HepG2 (cell line): Measurements from ENCODE around the gene F7. TPM values are rescaled to one million over a fixed set of nuclear protein-coding genes. Genes with fewer than 3 reads are reported as not detected.
A peak's percentile ranks its signal among the peaks of the same experiment; 100 is the strongest.

Experiments used
- CBX1 ChIP-seq: IDR thresholded peaks from one replicate; pipeline ENCODE4 v1.6.1; 2016; ENCODE audit warnings: antibody characterized with exemption, low read depth
- CREBL2 ChIP-seq: sonication (generic); formaldehyde crosslinking; IDR thresholded peaks from 2 replicates; pipeline ENCODE4 v1.8.1; 2023; ENCODE audit warnings: missing genetic modification reagents, mild to moderate bottlenecking, borderline replicate concordance
- DRAP1 ChIP-seq: IDR thresholded peaks from 2 replicates; pipeline ENCODE4 v1.6.1; 2016; ENCODE audit warnings: missing genetic modification reagents, missing compliant biosample characterization
- EP300 ChIP-seq, 3 experiments: sonication (generic) in 1 of 3; formaldehyde crosslinking in 1 of 3; IDR thresholded peaks; 2 replicates each; pipeline versions ENCODE4 v1.5.1 to v1.6.1; 2011 to 2020; ENCODE audit warnings: low read depth in 2 of 3, low read length in 2 of 3, borderline replicate concordance in 1 of 3, improper control_type of control experiment in 1 of 3, mild to moderate bottlenecking in 1 of 3, missing genetic modification reagents in 1 of 3, moderate library complexity in 1 of 3
- FUBP1 ChIP-seq: sonication (generic); formaldehyde crosslinking; IDR thresholded peaks from 2 replicates; pipeline ENCODE4 v1.5.1; 2020; ENCODE audit warnings: missing genetic modification reagents, mild to moderate bottlenecking, borderline replicate concordance
- HCFC1 ChIP-seq: fragments of 150-350 bp; IDR thresholded peaks from 2 replicates; pipeline ENCODE4 v1.6.1; 2014; ENCODE audit warnings: low read depth, low read length
- HNRNPUL1 ChIP-seq: fragments of 200-400 bp; formaldehyde crosslinking; IDR thresholded peaks from 2 replicates; pipeline ENCODE4 v1.6.1; 2017; ENCODE audit warnings: low read depth, mild to moderate bottlenecking, low read length, moderate library complexity
- IKZF5 ChIP-seq: IDR thresholded peaks from 2 replicates; pipeline ENCODE4 v1.6.1; 2018; ENCODE audit warnings: missing genetic modification reagents, mild to moderate bottlenecking, missing compliant biosample characterization
- JUNB ChIP-seq: sonication (generic); formaldehyde crosslinking; IDR thresholded peaks from 2 replicates; pipeline ENCODE4 v1.8.0; 2022; ENCODE audit warnings: missing genetic modification reagents, mild to moderate bottlenecking, borderline replicate concordance
- KDM6A ChIP-seq: IDR thresholded peaks from 2 replicates; pipeline ENCODE4 v1.6.1; 2016; ENCODE audit warnings: low read depth
- NFE2L2 ChIP-seq: fragments of 150-350 bp; IDR thresholded peaks from 2 replicates; pipeline ENCODE4 v1.6.1; 2014; ENCODE audit warnings: low read length
- NR1H2 ChIP-seq: sonication (generic); formaldehyde crosslinking; IDR thresholded peaks from 2 replicates; pipeline ENCODE4 v1.8.1; 2022; ENCODE audit warnings: low read depth, missing genetic modification reagents, borderline replicate concordance
- ONECUT2 ChIP-seq: sonication (generic); formaldehyde crosslinking; IDR thresholded peaks from 2 replicates; pipeline ENCODE4 v1.4.0; 2020; ENCODE audit warnings: missing genetic modification reagents
- RBM22 ChIP-seq: fragments of 200-400 bp; formaldehyde crosslinking; optimal IDR thresholded peaks from 2 replicates; pipeline ENCODE3; 2017; ENCODE audit warnings: mild to moderate bottlenecking, low read length, moderate library complexity
- SALL1 ChIP-seq: sonication (generic); formaldehyde crosslinking; IDR thresholded peaks from 2 replicates; pipeline ENCODE4 v1.8.0; 2022; ENCODE audit warnings: mild to moderate bottlenecking, missing genetic modification reagents
- SAP130 ChIP-seq: IDR thresholded peaks from 2 replicates; pipeline ENCODE4 v1.6.1; 2016; ENCODE audit warnings: low read depth
- TFDP1 ChIP-seq: IDR thresholded peaks from 2 replicates; pipeline ENCODE4 v1.6.1; 2016; ENCODE audit warnings: missing compliant biosample characterization, missing genetic modification reagents, borderline replicate concordance
- THYN1 ChIP-seq: sonication (generic); formaldehyde crosslinking; IDR thresholded peaks from 2 replicates; pipeline ENCODE4 v1.8.1; 2023; ENCODE audit warnings: low read depth, mild to moderate bottlenecking, moderate library complexity, missing genetic modification reagents, borderline replicate concordance
- ZBTB8A ChIP-seq: sonication (generic); formaldehyde crosslinking; IDR thresholded peaks from 2 replicates; pipeline ENCODE4 v1.4.0; 2020; ENCODE audit warnings: mild to moderate bottlenecking, low read depth, missing genetic modification reagents, borderline replicate concordance
- ZNF143 ChIP-seq: sonication (generic); formaldehyde crosslinking; IDR thresholded peaks from 2 replicates; pipeline ENCODE4 v1.4.0; 2020; ENCODE audit warnings: missing genetic modification reagents
- ZNF207 ChIP-seq: fragments of 450-650 bp; IDR thresholded peaks from 2 replicates; pipeline ENCODE4 v1.6.1; 2016; ENCODE audit warnings: antibody characterized with exemption, borderline replicate concordance
- ZNF547 ChIP-seq: sonication (generic); formaldehyde crosslinking; IDR thresholded peaks from 2 replicates; pipeline ENCODE4 v1.5.1; 2020; ENCODE audit warnings: mild to moderate bottlenecking, missing genetic modification reagents
- ZNF564 ChIP-seq: sonication (generic); formaldehyde crosslinking; IDR thresholded peaks from 2 replicates; pipeline ENCODE4 v1.8.1; 2023; ENCODE audit warnings: mild to moderate bottlenecking, missing genetic modification reagents
- ZNF576 ChIP-seq: sonication (generic); formaldehyde crosslinking; IDR thresholded peaks from 2 replicates; pipeline ENCODE4 v1.4.0; 2020; ENCODE audit warnings: mild to moderate bottlenecking, missing genetic modification reagents
- ZNF761 ChIP-seq: sonication (generic); formaldehyde crosslinking; conservative IDR thresholded peaks from 2 replicates; pipeline ENCODE4 v1.4.0; 2020; ENCODE audit warnings: mild to moderate bottlenecking, missing genetic modification reagents
- polyA plus RNA-seq, 8 experiments: library from polyadenylated mRNA; depleted of rRNA in 3 of 8; stranded (reverse) in 7 of 8; unstranded in 1 of 8; fragments of >200 nt; fragmentation: Illumina TruSeq in 4 of 8; extraction: Trizol in 4 of 8; gene quantifications; 2 replicates each; pipeline versions ENCODE4 v1.2.1 to v1.2.3, GENCODE V29; 2011 to 2016; ENCODE audit warnings: low read depth in 4 of 8, missing spikeins in 1 of 8, mixed read lengths in 1 of 8; ENCODE audit not compliant: insufficient read depth in 1 of 8
- total RNA-seq, 5 experiments: library from RNA; depleted of rRNA; stranded (reverse); fragments of >200 nt; fragmentation: Illumina TruSeq; extraction: Trizol; gene quantifications; 2 replicates each; pipeline ENCODE4 v1.2.3, GENCODE V29; 2016; ENCODE audit warnings: low read depth in 1 of 5

Gene F7
- total and polyA plus RNA-seq, 2 of the 13 experiments (the other 11 are each of a cell fraction or from before 2014, with no cell fraction given) = 12.6 to 26.5 TPM

- TF ChIP-seq TFDP1 = peak; percentile 88; the same call in 1 of the 2 replicates
- TF ChIP-seq ONECUT2 (CRISPR knock-in tag) = no peak
- TF ChIP-seq HNRNPUL1 = no peak
- no peak for TF ChIP-seq JUNB
- TF ChIP-seq NR1H2 = no peak
- TF ChIP-seq THYN1 (CRISPR knock-in tag) = no peak
- TF ChIP-seq ZNF143 = peak; percentile 67
- TF ChIP-seq EP300 (IDR thresholded peaks at IDR 0.05; ENCODE audit: low read depth in 2 of 2, low read length in 2 of 2) = no peak; a peak in 1 of 4 replicates
- peak; percentile 61 for TF ChIP-seq EP300 (CRISPR knock-in tag; IDR thresholded peaks at IDR 0.05; ENCODE audit: borderline replicate concordance)
- TF ChIP-seq NFE2L2 = no peak
- TF ChIP-seq KDM6A (CRISPR knock-in tag) = peak; percentile 85
- no peak for TF ChIP-seq ZNF207
- no peak for TF ChIP-seq FUBP1
- TF ChIP-seq IKZF5 (CRISPR knock-in tag) = peak; percentile 55; the same call in 1 of the 2 replicates
- TF ChIP-seq ZNF564 = no peak
- peak; percentile 37 for TF ChIP-seq CBX1
- no peak for TF ChIP-seq ZBTB8A (CRISPR knock-in tag)
- TF ChIP-seq ZNF547 (CRISPR knock-in tag) = no peak
- TF ChIP-seq RBM22 = no peak
- TF ChIP-seq HCFC1 = no peak
- TF ChIP-seq SAP130 (CRISPR knock-in tag) = peak; percentile 92
- TF ChIP-seq CREBL2 (CRISPR knock-in tag) = 0 out of 2 replicates have a peak, but pooled peaks have one; percentile 45
- no peak for TF ChIP-seq ZNF576 (CRISPR knock-in tag)
- peak; percentile 46; the same call in 1 of the 2 replicates for TF ChIP-seq DRAP1 (CRISPR knock-in tag)
- peak; percentile 79 for TF ChIP-seq SALL1 (CRISPR knock-in tag)
- TF ChIP-seq ZNF761 (CRISPR knock-in tag) = peak; percentile 48; the same call in 1 of the 2 replicates
These were observed 52.5 kb downstream of the F7 start, which contains the start of gene PROZ (continued) for GRCh38 chr13:113157929-113158747.
